Nucleus accumbens (tissue), 56 donors: Measurements from ENCODE around the gene AMIGO3.
"Not testable (repeated sequence)": the region's sequence is repeated elsewhere in the genome, so short reads cannot be mapped to it uniquely, and the experiment has no call there.

Source experiments
- DNase-seq, 56 donors: peaks; one replicate each; lab custom pipeline; 2025; lab: John Stamatoyannopoulos, UW

AMIGO3 gene

DNA sequence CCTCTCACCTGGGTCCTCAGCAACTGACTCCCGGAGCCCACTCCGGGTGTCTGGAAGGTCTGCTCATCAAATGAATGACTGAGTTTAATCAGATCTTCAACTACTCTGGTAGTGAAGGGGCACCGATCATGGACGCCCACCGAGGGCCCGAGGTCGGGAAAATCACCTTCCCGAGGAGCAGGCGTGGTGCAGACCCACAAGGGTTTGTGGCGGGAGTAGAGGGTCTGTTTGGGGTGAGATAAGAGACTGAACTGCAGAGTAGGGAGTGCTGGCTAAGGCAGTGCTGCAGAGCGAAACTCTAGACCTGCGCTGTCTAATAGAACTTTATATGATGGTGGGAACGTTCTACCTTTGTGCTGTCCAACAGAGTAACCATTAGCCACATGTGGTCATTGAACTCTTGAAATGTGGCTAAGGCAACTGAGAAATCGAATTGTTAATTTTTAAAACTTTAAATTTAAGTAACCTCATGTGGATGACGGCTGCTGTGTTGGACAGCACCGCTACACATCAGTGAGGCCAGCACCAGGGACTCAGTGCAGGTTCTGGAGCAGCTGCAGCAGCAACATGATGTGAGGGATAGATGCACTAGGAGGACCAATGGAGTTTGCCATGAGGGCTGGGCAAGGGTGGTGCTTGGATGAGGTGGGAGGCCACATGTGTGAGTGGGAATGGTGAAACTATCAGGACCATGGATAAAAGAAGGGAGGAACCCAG lies 29.4 kb downstream of the AMIGO3 start:
- not testable (repeated sequence) for DNase-seq

DNA sequence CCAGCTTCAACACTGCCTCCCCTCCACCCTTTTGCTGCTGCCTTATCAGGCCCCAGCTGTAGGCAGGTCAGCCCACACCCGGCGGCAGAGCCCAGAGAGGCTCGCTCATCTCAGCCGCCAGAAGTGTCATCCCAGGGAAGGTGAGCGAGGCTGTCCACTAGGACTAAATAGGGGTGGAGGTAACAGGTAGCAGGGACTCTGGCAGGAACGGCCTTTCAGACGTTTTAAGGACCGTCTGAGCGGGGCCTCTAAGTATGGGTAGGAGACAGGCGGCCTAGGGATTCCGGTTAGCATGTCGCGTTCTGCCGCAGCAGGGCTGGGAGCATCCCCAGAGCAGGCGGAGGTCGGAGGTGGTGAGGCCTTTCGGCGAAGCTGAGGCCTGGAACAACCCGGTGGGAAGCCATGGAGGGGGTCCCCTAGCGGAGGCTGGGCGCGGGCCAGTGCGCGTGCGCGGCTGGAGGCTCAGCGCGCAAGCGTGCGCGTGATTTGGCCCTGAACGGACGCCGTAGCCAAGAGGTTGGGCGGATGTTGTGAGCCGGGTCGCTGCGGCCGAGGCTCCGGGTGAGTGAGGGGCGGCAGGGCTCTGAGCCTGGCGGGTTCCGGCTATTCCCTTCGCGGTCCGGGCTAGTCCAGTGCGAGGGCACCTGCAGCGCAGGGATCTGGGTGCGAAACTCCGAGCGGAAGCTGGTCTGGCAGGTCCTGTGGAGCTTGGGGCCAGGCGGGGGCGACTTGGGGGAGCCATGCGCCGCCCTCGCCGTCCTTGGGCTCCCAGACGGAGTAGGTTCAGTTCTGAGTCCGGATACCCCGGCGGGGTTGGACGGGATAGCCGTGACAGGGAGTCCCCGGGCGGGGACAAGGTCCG lies 30.2 kb downstream of the AMIGO3 start, which contains the start of the genes MST1 and RNF123:
TSS of gene MST1 (minus strand) at position 429 of the 862 bp plus-strand sequence. CDS start 783 bp downstream, outside the sequence.
TSS of gene RNF123 (plus strand) at position 512 of the 862 bp plus-strand sequence. CDS start 1,609 bp downstream, outside the sequence.
- DNase-seq = no peak

DNA sequence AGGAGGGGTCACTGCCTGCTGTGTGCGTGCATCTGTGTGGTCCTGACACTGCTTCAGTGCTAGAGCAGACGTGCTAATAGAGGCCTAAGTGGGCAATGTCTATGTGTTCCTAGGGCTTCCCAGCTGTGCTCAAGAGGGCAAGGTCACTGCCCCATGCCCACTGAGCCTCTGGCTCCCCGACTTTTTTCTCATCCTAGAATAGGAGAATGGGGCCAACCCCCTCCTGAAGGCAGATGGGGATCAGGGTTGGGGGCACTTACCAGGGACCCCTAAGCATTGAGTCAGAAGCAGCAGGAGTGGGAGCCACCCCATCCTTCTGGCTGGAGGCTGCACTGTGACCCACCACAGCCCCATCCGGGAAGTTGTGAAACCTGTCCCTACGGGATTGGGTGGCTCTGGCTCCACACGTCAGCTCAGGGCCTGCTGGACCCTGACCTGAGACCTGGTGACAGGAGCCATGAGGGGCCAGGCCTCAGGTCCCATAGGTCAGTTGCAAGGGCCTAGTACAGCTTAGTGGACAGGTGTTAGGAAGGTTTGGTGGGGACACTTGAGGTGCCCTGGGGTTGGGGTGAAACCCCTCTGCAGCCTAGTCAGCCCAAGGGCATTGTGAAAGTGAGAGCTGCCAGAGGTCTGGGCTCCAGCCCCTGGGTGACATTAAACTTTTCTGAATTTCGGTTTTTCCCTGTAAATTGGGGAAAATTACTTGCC lies 31.0 kb downstream of the AMIGO3 start:
- DNase-seq = not testable (repeated sequence)

DNA sequence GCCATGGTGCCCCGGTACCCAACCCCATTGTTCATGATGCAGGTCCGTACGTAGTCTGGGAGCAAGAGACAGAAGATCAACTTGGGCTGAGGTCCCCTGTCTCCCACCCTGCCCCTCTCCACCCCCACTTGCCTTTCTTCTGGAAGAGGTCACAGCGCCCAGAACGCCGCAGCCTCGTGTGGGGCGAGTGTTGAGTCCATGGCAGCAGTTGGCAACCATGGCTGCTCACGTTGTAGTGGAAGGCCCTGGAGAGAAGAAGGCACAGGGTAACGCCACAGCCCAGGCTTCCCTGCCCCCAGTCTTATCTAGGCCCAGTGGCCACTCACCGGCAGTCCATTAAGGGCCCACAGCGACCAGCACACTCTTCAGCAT lies 32.1 kb downstream of the AMIGO3 start:
- DNase-seq = not testable (repeated sequence)

DNA sequence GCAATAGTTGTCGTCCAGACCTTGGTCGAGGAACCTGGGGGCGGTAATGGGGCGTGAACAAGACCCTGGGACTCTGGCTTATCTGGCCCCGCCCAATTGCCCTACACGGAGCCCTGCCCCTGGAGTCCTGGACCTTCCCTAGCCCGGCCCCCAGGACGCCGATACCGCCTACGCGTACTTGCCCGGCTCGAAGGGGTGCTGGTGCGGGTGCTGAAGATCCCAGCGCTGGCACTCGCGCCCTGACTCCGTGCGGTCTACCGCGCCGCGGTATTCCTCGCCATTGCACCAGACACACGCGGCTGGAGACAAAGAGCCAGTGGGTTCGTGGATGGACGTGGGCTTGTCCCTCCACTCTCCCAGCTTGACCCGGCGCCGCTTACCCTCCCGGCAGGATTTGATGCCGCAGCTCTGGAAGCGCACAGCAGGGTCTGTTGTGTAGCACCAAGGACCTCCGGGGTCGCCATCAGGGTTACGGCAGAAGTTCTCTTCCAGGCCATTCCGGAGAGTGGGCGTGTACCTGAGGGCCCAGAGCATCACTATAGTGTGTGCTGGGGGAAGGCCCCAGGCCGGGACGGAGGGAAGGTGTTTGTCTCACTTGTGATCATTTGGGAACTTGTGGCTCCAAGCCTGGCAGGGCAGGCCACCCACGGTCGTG lies 32.6 kb downstream of the AMIGO3 start:
- DNase-seq = not testable (repeated sequence)

DNA sequence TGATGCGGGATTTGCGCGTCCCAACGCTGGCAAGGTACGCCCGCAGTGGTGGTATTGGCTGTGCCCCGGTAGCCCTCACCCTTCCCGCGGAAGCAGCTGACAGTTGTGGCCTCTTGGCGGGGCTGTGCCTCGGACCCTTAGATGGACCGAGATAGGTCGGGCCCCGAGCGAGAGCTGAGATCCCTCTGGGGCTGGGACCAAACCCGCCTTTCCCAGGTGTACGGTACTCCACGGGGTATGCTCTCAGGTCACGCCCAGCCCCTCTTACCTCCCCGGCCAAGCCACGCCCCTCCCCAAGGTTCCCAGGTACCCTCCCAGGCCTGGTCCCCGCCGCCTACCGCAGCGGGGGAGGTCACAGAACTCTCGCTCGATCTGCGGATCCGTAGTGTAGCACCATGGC lies 33.1 kb downstream of the AMIGO3 start:
- not testable (repeated sequence) for DNase-seq

DNA sequence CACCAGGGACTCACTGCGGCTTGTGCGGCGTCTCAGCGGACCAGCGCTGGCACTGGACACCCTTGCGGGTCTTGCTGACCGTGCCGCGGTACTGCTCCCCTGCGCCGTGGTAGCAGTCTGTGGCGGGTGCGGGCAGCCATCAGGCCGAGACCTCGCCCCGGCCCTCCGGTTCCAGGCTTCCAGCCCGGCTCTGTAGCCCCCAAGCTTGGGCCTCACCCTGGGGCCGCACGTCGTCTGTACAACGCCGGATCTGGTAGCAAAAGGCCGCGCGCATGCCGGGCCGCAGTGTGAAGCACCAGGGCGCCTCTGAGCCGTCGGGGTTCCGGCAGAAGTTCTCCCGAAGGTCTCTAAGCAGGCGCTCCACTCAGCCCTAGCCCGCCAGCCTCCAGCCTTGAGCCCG lies 33.6 kb downstream of the AMIGO3 start:
- DNase-seq = not testable (repeated sequence)

DNA sequence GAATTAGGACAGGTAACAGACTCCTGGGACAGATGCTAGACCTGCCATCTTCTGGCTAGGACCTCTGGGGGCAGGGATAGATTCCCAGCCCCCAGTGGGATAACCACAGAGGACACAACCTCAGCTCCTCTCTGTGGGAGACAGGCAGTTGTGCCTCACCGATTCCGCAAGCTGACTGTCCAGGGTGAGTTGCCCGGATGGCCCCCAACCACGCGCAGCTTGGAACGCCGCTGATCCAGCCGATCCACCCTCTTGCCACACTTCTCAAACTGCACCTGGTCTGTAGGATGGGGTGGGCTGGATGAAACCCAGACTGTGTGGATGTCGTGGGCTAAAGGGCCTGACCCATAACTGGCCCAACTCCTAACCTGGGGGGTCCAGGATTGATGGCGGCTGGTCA lies 34.4 kb downstream of the AMIGO3 start:
- not testable (repeated sequence) for DNase-seq

DNA sequence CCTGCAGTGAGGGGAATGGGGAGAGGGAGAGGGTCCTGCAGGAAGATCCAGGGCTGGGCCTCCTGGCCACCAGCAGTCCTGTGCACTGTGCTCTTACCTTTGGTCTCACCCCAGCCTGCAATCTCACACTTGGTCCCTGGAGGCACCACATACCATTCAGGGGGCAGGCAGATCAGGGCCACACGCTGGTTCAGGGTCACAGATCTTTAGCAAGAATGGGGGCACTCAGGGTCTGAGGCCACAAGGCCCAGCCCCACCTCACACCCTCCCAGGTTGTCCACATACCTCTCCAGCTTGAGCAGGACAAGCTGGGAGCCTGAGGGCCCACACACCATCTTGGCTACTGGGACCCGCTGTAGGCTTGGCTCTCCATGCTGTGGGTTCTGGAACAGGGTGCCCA lies 35.0 kb downstream of the AMIGO3 start:
- not testable (repeated sequence) for DNase-seq

DNA sequence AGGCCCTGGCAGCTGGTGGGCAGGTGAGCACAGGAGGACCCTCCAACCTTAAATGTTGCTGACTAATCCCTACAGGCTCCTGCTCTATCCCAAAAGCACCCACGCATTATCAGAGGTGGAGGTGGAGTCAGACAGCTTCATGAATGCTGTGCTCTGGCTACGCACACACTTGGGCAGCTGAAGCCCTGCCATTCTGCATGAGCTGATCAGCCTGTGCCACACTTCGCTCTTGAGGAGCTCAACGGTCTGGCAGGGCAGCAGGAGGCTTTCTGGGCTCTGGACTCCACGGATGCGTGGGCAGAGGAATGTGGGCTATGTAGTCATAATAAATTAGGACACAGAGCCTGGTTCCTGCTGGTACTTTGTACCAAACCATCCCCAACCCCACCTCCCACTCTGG lies 36.3 kb downstream of the AMIGO3 start:
- DNase-seq = no peak

DNA sequence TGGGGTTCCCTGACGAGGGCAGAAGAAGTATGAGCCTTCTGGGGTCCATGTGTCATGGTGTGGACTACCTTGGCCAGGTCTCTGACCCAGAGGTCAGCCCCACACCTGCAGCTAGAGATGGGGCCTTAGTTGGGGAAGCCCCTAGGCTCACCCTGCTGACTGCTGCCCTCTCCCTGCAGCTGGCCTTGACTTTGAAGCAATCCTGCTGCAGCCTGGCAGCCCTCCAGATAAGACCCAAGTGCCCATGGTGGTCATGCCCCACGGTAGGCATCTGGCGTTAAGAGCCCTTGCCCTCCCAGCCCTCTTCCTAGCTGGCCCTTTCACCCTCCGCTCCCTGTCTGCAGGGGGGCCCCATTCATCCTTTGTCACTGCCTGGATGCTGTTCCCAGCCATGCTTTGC lies 37.9 kb downstream of the AMIGO3 start:
- no peak for DNase-seq

DNA sequence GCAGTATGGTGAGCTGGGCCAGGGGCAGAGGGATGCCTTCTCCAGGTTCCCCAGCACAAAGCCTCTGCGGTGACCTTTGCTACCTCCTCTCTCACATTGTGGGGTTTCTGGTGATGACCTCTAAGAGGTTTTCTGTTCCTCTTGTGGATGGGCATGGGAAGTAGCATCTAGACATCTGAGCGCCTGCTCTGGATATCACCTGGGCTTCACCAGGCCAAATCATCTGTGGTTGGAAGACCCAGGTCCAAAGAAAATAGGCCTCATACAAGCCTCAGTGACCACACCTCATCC lies 38.3 kb downstream of the AMIGO3 start:
- DNase-seq = no peak

DNA sequence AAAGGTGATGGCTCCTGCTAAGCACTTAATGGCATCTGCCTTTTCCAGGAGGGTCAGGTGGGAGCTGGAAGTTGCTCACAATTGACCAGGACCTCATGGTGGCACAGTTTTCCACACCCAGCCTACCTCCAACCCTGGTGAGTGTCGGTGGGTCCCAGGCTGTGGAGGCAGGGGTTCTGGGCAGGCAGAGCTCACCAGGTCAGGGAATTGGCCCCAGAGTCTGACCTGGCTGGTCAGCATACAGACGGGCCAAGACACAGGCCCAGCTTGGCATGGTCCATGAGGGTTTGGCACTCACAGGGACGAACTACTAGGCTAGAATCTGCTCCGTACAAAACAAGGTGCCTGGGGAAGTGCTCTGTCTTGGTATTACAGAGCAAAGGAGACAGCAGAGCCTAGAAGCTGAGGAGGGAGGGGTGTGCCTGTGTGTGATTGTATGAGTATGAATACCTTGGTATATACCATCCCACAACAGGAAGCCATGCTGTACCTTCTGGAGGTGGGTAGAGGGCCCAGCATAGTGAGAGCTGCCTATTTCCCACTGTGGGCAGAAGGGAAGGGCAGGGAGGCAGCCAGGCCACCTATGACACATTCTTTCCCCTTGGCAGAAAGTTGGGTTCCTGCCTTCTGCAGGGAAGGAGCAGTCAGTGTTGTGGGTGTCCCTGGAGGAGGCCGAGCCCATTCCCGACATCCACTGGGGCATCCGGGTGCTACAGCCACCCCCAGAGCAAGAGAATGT lies 38.8 kb downstream of the AMIGO3 start:
- no peak for DNase-seq

DNA sequence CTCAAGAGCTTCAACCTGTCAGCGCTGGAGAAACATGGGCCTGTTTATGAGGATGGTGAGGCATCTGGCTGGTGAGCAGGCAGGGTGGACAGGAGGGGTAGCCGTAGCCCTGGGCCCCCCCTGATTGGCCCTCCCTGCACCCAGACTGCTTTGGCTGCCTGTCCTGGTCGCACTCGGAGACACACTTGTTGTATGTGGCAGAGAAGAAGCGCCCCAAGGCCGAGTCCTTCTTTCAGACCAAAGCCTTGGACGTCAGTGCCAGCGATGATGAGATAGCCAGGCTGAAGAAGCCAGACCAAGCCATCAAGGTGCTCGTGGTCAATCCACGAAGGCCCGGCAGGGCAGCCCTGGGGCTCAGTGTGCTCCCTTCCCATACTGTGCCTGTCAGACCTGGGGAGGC lies 43.6 kb downstream of the AMIGO3 start:
- DNase-seq = no peak

DNA sequence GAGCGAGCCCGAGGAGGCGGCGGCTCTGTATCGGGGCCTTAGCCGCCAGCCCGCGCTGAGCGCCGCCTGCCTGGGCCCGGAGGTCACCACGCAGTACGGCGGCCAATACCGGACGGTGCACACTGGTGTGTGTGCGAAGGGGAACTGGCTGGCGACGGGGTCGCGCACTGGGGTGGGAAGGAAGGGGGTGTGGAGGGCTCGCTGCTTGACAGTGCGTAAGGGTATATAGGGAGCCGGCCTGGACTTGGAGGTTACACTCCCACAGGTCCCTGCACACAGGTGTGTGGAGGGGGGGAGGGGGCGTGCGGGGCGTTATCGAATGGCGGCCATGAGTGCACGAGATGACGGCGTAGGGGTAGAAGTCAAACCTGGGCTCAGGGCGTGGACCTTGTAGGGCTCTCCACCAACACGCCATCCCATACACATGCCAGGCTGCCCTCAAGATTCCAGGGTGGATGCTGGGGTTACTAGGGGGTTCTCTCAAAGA lies 44.9 kb downstream of the AMIGO3 start:
- no peak for DNase-seq

DNA sequence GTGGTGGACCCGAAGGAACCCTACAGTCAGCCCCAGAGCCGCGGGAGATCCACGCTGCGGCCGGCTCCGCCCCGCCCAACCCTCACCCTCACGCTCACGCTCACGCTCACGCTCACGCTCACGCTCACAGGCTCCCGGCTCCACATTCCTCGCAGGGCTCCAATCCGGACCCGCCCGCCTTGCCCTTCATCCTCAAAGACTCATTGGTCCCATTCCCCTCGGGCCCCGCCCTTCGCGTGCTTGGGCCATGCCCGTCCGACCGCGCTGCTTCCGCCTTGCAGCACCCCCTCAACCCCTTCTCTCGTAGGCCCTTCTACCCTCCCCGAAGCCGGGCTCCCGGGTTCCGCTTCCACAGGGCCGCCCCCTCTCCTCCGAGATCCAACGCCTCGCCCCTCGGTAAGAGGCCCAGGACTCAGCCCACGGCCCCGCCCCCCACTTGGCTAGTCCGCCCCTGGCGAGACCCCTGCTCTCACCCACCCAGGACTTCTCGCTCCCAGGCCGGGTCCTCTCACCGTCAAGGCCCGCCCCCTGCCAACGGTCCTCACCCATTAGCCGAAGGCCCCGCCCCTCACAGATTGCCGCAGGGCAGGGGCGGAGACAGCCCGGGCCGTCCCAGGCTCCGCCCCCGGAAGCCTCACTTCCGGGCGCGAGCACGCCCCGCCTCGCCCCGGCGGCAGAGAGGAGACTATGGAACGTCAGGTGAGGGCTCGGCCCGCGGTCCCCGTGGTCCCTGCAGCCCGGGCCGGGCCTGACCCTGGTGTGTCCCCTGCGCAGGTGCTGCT lies 45.6 kb downstream of the AMIGO3 start, which contains the start of gene APEH:
TSS of gene APEH (plus strand) at position 637 of the 782 bp plus-strand sequence. CDS start at position 688, 51 bp downstream.
- DNase-seq = no peak

DNA sequence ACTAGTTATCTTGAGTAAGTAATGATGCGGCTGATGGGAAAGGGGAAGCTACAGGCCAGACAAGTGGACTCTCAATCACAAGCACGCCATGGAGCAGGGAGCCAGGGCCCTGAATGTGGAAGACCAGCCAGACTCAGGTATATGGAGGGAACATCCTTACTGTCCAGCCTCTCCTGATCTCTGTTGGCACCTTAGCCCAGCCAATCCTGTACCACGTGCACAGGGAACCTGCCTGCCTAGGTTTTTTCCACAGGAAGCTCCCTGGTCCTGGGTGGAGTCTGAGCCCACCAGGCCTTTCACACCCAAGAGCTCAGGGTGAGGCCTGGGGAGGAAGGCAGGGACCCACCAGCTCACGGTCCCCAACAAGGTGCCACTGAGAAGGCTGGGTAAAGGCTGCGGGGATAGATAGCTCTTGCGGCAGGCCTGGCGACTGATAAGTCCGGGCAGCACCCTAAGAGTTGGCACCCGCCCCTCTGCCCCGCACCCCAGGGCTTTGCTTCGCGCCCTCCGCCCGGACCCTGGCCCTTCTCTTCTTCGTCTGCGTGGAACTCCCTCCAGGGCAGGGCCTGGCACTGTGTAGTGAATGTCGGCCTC lies 46.3 kb downstream of the AMIGO3 start:
- DNase-seq = no peak
